Measurements from ENCODE around the gene REC114.

REC114 gene

DNA sequence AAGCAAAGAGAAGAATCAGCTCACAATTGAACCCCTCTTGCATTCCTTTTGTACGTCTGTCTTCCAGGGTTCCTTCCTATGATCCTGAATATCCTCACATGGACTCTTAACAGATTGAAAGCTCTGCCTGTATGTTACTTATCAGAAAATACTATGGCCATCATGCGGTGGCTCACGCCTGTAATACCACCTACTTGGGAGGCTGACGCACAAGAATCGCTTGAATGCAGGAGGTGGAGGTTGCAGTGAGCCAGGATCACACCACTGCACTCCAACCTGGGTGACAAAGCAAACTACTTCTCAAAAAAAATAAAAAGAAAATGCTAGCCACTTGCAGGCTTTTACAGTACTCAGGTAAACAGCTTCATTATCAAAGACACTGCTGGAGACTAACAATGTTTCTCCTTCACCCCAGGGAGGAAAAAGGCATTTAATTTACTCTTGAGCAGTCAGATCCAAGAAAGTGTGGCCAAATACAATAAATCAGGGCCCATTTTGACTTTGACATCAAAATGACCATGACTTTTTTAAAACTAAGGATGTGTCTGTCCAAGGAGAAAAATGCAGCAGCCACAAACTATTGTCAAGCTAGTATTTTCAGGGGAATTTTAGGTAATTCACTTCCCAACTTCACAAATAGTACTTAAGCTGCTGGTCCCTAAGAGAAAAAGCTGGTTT is 162.9 kb downstream of the REC114 start:
- no peaks in the 10 kb centered on the region for H3K27me3 ChIP-seq (ENCODE audit: insufficient read depth, poor library complexity, severe bottlenecking)
- H3K9me3 ChIP-seq (ENCODE audit: severe bottlenecking): no peaks in the 10 kb centered on the region
- peaks cover 24% of the 10 kb centered on the region for H3K4me1 ChIP-seq (ENCODE audit: insufficient read depth, poor library complexity, severe bottlenecking)
- peaks cover 8% of the 10 kb centered on the region for H3K36me3 ChIP-seq (ENCODE audit: low read depth)
- H3K4me3 ChIP-seq (ENCODE audit: severe bottlenecking): no peak overlapping the region
- TF ChIP-seq, protein P1, sequence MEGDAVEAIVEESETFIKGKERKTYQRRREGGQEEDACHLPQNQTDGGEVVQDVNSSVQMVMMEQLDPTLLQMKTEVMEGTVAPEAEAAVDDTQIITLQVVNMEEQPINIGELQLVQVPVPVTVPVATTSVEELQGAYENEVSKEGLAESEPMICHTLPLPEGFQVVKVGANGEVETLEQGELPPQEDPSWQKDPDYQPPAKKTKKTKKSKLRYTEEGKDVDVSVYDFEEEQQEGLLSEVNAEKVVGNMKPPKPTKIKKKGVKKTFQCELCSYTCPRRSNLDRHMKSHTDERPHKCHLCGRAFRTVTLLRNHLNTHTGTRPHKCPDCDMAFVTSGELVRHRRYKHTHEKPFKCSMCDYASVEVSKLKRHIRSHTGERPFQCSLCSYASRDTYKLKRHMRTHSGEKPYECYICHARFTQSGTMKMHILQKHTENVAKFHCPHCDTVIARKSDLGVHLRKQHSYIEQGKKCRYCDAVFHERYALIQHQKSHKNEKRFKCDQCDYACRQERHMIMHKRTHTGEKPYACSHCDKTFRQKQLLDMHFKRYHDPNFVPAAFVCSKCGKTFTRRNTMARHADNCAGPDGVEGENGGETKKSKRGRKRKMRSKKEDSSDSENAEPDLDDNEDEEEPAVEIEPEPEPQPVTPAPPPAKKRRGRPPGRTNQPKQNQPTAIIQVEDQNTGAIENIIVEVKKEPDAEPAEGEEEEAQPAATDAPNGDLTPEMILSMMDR (IDR thresholded peaks at IDR 0.05; ENCODE audit: poor library complexity, severe bottlenecking): no peak
- no peak overlapping the region for H3K27ac ChIP-seq (ENCODE audit: poor library complexity, severe bottlenecking)
- ATAC-seq (ENCODE audit: low read depth) (no peak), DNase-seq (ENCODE audit: low spot score) (no peak)

DNA sequence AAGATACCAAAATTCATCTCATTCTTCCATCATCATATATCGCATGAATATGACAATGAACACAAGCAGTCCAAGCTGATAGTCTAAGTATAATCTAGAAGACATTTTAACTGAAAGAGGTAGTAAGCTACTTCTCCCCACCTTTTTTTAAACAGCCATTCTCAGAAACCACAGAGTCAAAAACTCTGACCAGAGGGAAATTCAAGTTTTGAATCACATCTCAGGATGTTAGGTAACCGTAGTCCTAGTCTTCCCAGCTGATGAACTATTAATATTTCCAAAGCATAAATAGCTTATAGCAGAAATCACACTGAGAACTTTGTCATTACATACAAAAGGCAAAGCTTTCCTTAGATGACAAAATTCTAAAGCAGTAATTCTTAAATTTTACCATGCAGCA is 164.4 kb downstream of the REC114 start:
- Histone ChIP-seq H3K9me3 (ENCODE audit: severe bottlenecking) (no peaks in the 10 kb centered on the region), H3K36me3 (ENCODE audit: low read depth) (peaks cover 8% of the 10 kb centered on the region), H3K4me3 (ENCODE audit: severe bottlenecking) (no peak overlapping the region), H3K27me3 (ENCODE audit: insufficient read depth, poor library complexity, severe bottlenecking) (no peaks in the 10 kb centered on the region), H3K4me1 (ENCODE audit: insufficient read depth, poor library complexity, severe bottlenecking) (peaks cover 9% of the 10 kb centered on the region), H3K27ac (ENCODE audit: poor library complexity, severe bottlenecking) (no peak overlapping the region)
- TF ChIP-seq, protein P1 (IDR thresholded peaks at IDR 0.05; ENCODE audit: poor library complexity, severe bottlenecking): no peak
- DNase-seq (ENCODE audit: low spot score) (no peak), ATAC-seq (ENCODE audit: low read depth) (no peak)

DNA sequence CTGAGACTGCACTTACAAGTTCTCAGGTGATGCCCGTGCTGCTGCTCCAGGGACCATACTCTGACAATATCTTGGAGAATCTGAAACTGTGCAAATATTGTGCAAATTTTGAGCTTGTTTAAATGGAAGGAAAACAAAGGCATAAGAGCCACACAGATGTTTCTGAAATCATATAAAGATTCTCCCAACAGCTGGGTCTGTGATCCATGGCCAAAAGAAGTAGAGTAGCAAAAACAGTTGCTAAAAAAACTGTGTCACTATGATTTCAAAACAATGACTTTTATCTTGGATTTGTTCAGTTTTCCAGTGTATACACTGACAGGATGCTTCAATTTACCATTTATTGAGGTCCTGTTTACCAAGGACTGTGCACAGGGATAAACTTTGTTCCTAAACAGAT is 164.9 kb downstream of the REC114 start:
- DNase-seq (ENCODE audit: low spot score) (no peak), ATAC-seq (ENCODE audit: low read depth) (no peak)
- no peaks in the 10 kb centered on the region for H3K27me3 ChIP-seq (ENCODE audit: insufficient read depth, poor library complexity, severe bottlenecking)
- peaks cover 8% of the 10 kb centered on the region for H3K36me3 ChIP-seq (ENCODE audit: low read depth)
- H3K4me3 ChIP-seq (ENCODE audit: severe bottlenecking): no peak overlapping the region
- peaks cover 4% of the 10 kb centered on the region for H3K4me1 ChIP-seq (ENCODE audit: insufficient read depth, poor library complexity, severe bottlenecking)
- no peak overlapping the region for H3K27ac ChIP-seq (ENCODE audit: poor library complexity, severe bottlenecking)
- TF ChIP-seq, protein P1 (IDR thresholded peaks at IDR 0.05; ENCODE audit: poor library complexity, severe bottlenecking): no peak
- no peaks in the 10 kb centered on the region for H3K9me3 ChIP-seq (ENCODE audit: severe bottlenecking)

DNA sequence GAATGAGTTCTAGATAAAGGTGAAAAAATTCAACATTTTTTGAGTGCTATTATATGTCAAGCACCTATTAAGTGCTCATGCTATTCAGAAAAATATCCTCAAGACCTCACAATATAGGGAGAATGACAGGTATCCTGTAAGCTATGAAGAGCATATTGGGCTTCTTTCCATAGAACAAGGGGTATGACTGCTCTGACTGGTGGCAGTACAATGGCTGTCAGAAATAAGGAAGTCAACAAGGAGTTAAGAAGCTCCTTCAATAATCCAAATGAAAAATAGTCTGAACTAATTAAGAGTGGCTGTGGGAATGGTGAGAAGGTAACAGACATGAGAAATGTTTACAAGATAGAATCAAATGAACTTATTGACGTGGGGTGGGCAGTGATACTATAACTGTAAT is 165.5 kb downstream of the REC114 start:
- ATAC-seq (ENCODE audit: low read depth) (no peak), DNase-seq (ENCODE audit: low spot score) (no peak)
- Histone ChIP-seq H3K27ac (ENCODE audit: poor library complexity, severe bottlenecking) (no peak overlapping the region), H3K4me3 (ENCODE audit: severe bottlenecking) (no peak overlapping the region), H3K9me3 (ENCODE audit: severe bottlenecking) (no peaks in the 10 kb centered on the region), H3K27me3 (ENCODE audit: insufficient read depth, poor library complexity, severe bottlenecking) (no peaks in the 10 kb centered on the region), H3K36me3 (ENCODE audit: low read depth) (peaks cover 8% of the 10 kb centered on the region), H3K4me1 (ENCODE audit: insufficient read depth, poor library complexity, severe bottlenecking) (no peaks in the 10 kb centered on the region)
- TF ChIP-seq, protein P1 (IDR thresholded peaks at IDR 0.05; ENCODE audit: poor library complexity, severe bottlenecking): no peak

DNA sequence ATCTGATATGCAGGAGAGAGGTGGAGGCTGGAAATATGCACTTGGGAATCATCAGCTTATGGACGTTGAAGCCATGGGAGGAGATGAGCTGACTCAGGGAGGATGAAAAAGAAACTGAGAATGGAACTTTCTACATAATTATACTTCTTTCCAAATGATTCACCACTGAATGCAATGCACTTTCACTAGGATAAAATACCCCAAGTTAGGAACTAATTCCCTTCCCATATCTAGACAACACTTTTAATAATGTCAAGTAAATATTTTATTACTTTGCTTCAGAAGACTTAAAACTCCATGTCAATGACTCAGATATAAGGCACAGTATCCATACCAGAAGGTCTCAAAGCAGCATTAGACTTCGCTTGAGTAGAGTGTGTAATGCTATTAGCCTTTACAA is 166.0 kb downstream of the REC114 start:
- H3K27me3 ChIP-seq (ENCODE audit: insufficient read depth, poor library complexity, severe bottlenecking): no peaks in the 10 kb centered on the region
- ATAC-seq (ENCODE audit: low read depth): peak; percentile 70
- TF ChIP-seq, protein P1 (IDR thresholded peaks at IDR 0.05; ENCODE audit: poor library complexity, severe bottlenecking): no peak
- no peak overlapping the region for H3K27ac ChIP-seq (ENCODE audit: poor library complexity, severe bottlenecking)
- H3K4me3 ChIP-seq (ENCODE audit: severe bottlenecking): no peak overlapping the region
- no peak for DNase-seq (ENCODE audit: low spot score)
- H3K9me3 ChIP-seq (ENCODE audit: severe bottlenecking): no peaks in the 10 kb centered on the region
- H3K36me3 ChIP-seq (ENCODE audit: low read depth): peaks cover 7% of the 10 kb centered on the region
- no peaks in the 10 kb centered on the region for H3K4me1 ChIP-seq (ENCODE audit: insufficient read depth, poor library complexity, severe bottlenecking)

All from RWPE2 (cell line).